CD4-positive, alpha-beta T cell treated with Interleukin-1 beta for 1 hour (primary cell): ENCODE results near the gene EHBP1L1.

Experiments
- DNase-seq, 2 donors: peaks; one replicate each; pipeline ENCODE4 v3.0.0-alpha.2; 2020 to 2022

EHBP1L1 gene

GRCh38 chr11:65599216-65599954 is 23.5 kb downstream of the EHBP1L1 start:
- DNase-seq = no peak

GRCh38 chr11:65599955-65600246 is 24.0 kb downstream of the EHBP1L1 start:
- no peak for DNase-seq

GRCh38 chr11:65604258-65604657 is 28.4 kb downstream of the EHBP1L1 start:
- no peak for DNase-seq

- DNase-seq = no peak
Measured at GRCh38 chr11:65606876-65607613, 31.2 kb downstream of the EHBP1L1 start.

GRCh38 chr11:65607614-65608426 is 32.0 kb downstream of the EHBP1L1 start:
- no peak for DNase-seq

- no peak for DNase-seq
Measured at GRCh38 chr11:65609229-65609628, 33.4 kb downstream of the EHBP1L1 start.

GRCh38 chr11:65609665-65610064 is 33.8 kb downstream of the EHBP1L1 start:
- DNase-seq = no peak

GRCh38 chr11:65610404-65610803 is 34.6 kb downstream of the EHBP1L1 start:
- DNase-seq = no peak

- peak in 1 of 2 donors; percentile 62 for DNase-seq
Measured at GRCh38 chr11:65611028-65611757, 35.3 kb downstream of the EHBP1L1 start.

- DNase-seq = no peak
Measured at GRCh38 chr11:65611758-65612603, 36.1 kb downstream of the EHBP1L1 start.

- DNase-seq = no peak
Measured at GRCh38 chr11:65612691-65613090, 36.8 kb downstream of the EHBP1L1 start.

- DNase-seq = no peak
Measured at GRCh38 chr11:65613091-65613928, 37.5 kb downstream of the EHBP1L1 start.

GRCh38 chr11:65615229-65615949 is 39.5 kb downstream of the EHBP1L1 start, which contains the start of gene PCNX3:
PCNX3 (plus strand) TSS chr11:65615776; CDS start chr11:65616312, 536 bp downstream.
- peak; percentile 100 for DNase-seq

GRCh38 chr11:65615950-65616574 is 40.2 kb downstream of the EHBP1L1 start:
- no peak for DNase-seq

GRCh38 chr11:65616575-65617001 is 40.7 kb downstream of the EHBP1L1 start:
- no peak for DNase-seq

- DNase-seq = no peak
Measured at GRCh38 chr11:65617136-65617850, 41.4 kb downstream of the EHBP1L1 start.

- no peak for DNase-seq
Measured at GRCh38 chr11:65617990-65618751, 42.3 kb downstream of the EHBP1L1 start.

- no peak for DNase-seq
Measured at GRCh38 chr11:65618763-65619162, 42.9 kb downstream of the EHBP1L1 start.
